Lower leg skin (tissue), 3 donors: ENCODE measurements around the gene STAT2.
"Not testable (repeated sequence)": the region's sequence is repeated elsewhere in the genome, so short reads cannot be mapped to it uniquely, and the experiment has no call there.

Source experiments
- CTCF ChIP-seq, 3 donors: fragments of 450-650 bp; IDR thresholded peaks; one replicate each; pipeline ENCODE4 v1.5.1; 2016; ENCODE audit warnings: antibody characterized with exemption in 3 of 3, mild to moderate bottlenecking in 3 of 3, moderate library complexity in 2 of 3
- POLR2A ChIP-seq, 2 donors: fragments of 450-650 bp; IDR thresholded peaks; one replicate each; pipeline ENCODE4 v1.6.1; 2016 to 2017; ENCODE audit warnings: antibody characterized with exemption in 2 of 2, mild to moderate bottlenecking in 1 of 2, moderate library complexity in 1 of 2

GRCh38 chr12:56404227-56404626 lies 44.3 kb upstream of the STAT2 start:
- not testable (repeated sequence) for TF ChIP-seq POLR2A, CTCF (IDR thresholded peaks at IDR 0.05)
